Stimulated activated memory B cell treated with anti-CD40 and anti-IgM and Interleukin-4, amounts not matched to agents 10 μg/mL and 1 μg/mL and 100 μg/mL, for 72 hours (primary cell): Measurements from ENCODE around the gene TP63.
A peak's percentile ranks its signal among the peaks of the same experiment; 100 is the strongest.

Experiments
- ATAC-seq: fragments of 150-1000 bp; cut with Tn5 transposase; 2 replicates; pipeline ENCODE4 v1.10.0; 2021
- H3K27ac Mint-ChIP-seq: one replicate; pipeline ENCODE4 v1.8.0; 2022; ENCODE audit warnings: mild to moderate bottlenecking, mixed read lengths
- H3K27me3 Mint-ChIP-seq: one replicate; pipeline ENCODE4 v1.8.0; 2022; ENCODE audit warnings: mixed read lengths
- H3K36me3 Mint-ChIP-seq: one replicate; pipeline ENCODE4 v1.8.0; 2022; ENCODE audit warnings: mixed read lengths
- H3K4me1 Mint-ChIP-seq: one replicate; pipeline ENCODE4 v1.8.0; 2022; ENCODE audit warnings: mixed read lengths
- H3K4me3 Mint-ChIP-seq: one replicate; pipeline ENCODE4 v1.8.0; 2022; ENCODE audit warnings: mild to moderate bottlenecking, moderate library complexity, mixed read lengths
- H3K9me3 Mint-ChIP-seq: one replicate; pipeline ENCODE4 v1.8.0; 2022; ENCODE audit warnings: mixed read lengths

The TP63 gene

DNA sequence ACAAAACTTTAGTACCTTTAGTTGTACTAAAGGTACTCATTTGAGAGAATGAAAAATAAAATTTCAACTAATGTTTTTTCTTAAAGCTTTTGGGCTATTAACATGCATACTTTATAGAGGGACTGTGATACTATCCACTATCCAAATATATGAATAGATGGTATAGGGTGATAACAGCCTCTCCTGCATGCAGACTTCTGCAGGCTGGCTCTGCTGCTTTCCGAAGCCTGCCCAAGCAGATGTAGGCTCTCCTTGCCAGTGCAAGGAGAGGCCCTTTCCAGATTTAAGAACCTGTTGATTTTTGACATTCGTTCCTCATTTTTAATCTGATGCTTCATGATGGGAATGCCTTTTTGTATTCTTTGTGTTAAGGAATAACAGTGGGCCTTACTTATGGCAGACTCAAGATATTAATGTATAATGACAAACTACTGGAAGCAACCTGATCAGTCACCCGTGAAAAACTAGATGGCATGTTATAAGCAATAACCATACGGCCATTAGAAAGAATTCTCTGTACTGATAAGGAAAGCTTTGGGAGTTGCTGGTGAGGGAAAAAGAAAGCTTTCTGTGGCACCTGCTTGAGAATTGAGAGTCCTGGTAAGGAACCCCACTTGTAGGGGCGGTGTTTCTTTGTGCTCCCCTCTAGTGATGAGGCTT is 181.7 kb downstream of the TP63 start:
- Mint-ChIP-seq H3K4me3 (no peak overlapping the region), H3K27me3 (no peaks in the 10 kb centered on the region), H3K27ac (no peak overlapping the region), H3K36me3 (no peaks in the 10 kb centered on the region), H3K9me3 (no peaks in the 10 kb centered on the region), H3K4me1 (no peaks in the 10 kb centered on the region)
- ATAC-seq = no peak

GRCh38 chr3:189813647-189814240 is 182.6 kb downstream of the TP63 start:
- Mint-ChIP-seq H3K36me3 (no peaks in the 10 kb centered on the region), H3K27ac (no peak overlapping the region), H3K4me3 (no peak overlapping the region), H3K9me3 (no peaks in the 10 kb centered on the region), H3K27me3 (no peaks in the 10 kb centered on the region), H3K4me1 (no peaks in the 10 kb centered on the region)
- ATAC-seq = no peak

GRCh38 chr3:189820365-189820720 is 189.2 kb downstream of the TP63 start:
- Mint-ChIP-seq H3K27me3 (no peaks in the 10 kb centered on the region), H3K36me3 (no peaks in the 10 kb centered on the region), H3K27ac (no peak overlapping the region), H3K4me1 (no peaks in the 10 kb centered on the region), H3K9me3 (no peaks in the 10 kb centered on the region), H3K4me3 (no peak overlapping the region)
- ATAC-seq = no peak

GRCh38 chr3:189821262-189821661 is 190.1 kb downstream of the TP63 start:
- Mint-ChIP-seq H3K9me3 (no peaks in the 10 kb centered on the region), H3K4me3 (no peak overlapping the region), H3K4me1 (no peaks in the 10 kb centered on the region), H3K36me3 (no peaks in the 10 kb centered on the region), H3K27me3 (no peaks in the 10 kb centered on the region), H3K27ac (no peak overlapping the region)
- ATAC-seq = no peak

DNA sequence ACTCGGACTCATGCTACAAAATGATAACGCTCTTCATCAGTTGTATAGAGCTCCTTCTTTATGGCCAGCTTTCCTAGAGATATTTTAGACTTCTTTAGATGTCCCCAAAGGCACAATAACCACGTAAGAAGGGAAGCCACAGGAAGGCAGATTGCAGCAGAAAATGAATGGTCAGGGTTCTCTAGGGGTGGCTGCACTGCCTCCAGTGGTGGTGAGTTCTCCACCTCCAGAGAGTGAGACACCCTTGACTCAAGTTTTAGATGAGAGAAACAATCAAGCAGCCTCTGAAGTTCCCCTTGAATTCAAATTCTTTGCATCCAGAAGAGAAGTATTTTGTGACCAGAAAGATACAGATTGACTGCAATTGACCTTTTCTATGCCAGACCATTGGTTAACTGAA is 191.5 kb downstream of the TP63 start:
- no peaks in the 10 kb centered on the region for H3K36me3 Mint-ChIP-seq
- no peak overlapping the region for H3K27ac Mint-ChIP-seq
- ATAC-seq = no peak
- H3K27me3 Mint-ChIP-seq = no peaks in the 10 kb centered on the region
- no peaks in the 10 kb centered on the region for H3K9me3 Mint-ChIP-seq
- H3K4me1 Mint-ChIP-seq = no peaks in the 10 kb centered on the region
- no peak overlapping the region for H3K4me3 Mint-ChIP-seq

DNA sequence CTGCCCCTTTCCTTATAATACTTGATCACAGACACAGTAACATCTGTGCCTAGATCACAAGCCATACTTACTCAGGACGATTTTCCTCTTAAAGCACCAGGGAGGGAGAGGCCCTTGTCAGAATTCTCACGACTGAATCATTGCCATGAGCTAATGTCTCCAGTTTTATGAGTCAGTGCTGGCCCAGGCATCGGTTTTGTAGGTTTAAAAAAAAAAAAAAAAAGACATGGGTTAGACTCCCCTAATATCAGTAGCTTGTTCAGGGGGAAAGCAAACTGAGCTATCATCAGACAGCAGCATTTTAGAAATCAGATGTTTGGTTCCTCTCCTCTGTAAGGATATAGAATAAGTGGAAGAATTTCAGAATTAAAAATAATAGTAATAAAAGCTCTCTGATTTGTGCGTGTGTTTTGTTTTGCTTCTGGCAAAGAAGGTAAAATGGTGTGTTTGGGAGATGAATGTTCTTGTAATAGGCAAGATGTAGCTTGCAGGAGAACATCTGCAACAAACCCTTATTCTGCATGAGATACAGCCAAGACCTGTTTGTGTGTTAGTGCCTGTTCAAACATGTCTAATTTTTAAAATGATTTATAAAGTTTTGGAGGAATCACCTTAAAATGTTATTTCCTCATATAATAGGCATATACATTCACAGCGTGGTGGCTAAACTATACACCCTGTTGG is 193.6 kb downstream of the TP63 start:
- Mint-ChIP-seq H3K4me1 (no peaks in the 10 kb centered on the region), H3K36me3 (no peaks in the 10 kb centered on the region), H3K27ac (no peak overlapping the region), H3K9me3 (no peaks in the 10 kb centered on the region), H3K4me3 (no peak overlapping the region), H3K27me3 (no peaks in the 10 kb centered on the region)
- no peak for ATAC-seq

DNA sequence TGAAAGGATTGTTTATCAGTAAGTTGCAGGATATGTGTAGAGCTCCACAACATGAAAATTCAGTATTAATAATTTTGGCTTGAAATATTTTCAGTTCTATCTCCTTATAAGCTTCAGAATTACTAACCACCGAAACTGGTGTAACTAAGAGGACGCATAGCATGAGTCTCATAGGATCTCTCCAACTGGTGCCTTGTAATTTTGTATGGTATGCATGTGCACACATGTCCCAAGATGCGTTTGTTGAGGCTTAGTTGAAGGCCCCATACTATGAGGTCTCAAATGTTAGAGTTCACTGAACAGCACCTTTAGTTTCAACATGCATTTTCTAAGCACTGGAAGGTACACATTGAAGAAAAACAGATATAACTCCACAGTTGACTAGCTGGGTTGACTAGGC is 195.4 kb downstream of the TP63 start:
- H3K27ac Mint-ChIP-seq = no peak overlapping the region
- no peaks in the 10 kb centered on the region for H3K9me3 Mint-ChIP-seq
- no peaks in the 10 kb centered on the region for H3K4me1 Mint-ChIP-seq
- no peak overlapping the region for H3K4me3 Mint-ChIP-seq
- no peak for ATAC-seq
- H3K36me3 Mint-ChIP-seq = no peaks in the 10 kb centered on the region
- H3K27me3 Mint-ChIP-seq = no peaks in the 10 kb centered on the region

DNA sequence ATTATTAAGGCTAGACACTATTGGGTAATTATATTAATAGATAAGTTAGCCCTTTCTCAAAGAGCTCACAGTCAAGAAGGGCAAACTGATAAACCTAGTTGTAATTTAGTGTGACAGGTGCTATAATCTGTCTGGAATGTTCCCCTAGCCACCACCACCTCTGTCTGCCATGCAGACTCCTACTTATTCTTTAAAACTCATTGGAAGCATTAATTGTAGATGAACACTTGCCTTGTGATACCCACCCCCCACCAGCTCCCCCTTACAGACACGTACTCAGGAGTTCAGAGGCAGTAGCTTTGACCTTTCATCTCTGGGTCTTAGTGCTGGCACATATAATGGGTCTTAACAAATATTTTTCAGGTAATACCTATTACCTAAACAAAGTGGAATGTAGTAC is 195.9 kb downstream of the TP63 start:
- Mint-ChIP-seq H3K36me3 (no peaks in the 10 kb centered on the region), H3K4me1 (no peaks in the 10 kb centered on the region), H3K4me3 (no peak overlapping the region), H3K27ac (no peak overlapping the region), H3K27me3 (no peaks in the 10 kb centered on the region), H3K9me3 (no peaks in the 10 kb centered on the region)
- ATAC-seq = no peak

DNA sequence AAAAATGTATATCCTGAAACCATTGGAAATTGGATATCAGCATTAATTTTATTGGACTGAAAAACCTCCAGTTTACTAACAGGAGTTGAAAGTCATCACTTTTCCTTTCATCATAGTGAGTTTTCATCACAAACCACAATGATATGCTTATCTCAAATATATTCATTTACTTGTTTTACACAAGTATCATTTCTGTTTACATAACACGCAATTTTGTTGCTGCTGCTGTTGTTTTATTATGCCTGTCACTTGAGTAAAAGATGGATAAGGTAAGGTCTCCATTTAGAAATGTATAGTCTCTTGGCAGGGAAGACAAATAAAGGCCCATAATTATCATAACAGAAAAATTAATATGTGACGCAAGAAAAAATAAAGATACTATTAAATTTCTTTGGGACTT is 199.2 kb downstream of the TP63 start:
- Mint-ChIP-seq H3K27me3 (no peaks in the 10 kb centered on the region), H3K4me1 (no peaks in the 10 kb centered on the region), H3K27ac (no peak overlapping the region), H3K9me3 (no peaks in the 10 kb centered on the region), H3K36me3 (no peaks in the 10 kb centered on the region), H3K4me3 (no peak overlapping the region)
- no peak for ATAC-seq

DNA sequence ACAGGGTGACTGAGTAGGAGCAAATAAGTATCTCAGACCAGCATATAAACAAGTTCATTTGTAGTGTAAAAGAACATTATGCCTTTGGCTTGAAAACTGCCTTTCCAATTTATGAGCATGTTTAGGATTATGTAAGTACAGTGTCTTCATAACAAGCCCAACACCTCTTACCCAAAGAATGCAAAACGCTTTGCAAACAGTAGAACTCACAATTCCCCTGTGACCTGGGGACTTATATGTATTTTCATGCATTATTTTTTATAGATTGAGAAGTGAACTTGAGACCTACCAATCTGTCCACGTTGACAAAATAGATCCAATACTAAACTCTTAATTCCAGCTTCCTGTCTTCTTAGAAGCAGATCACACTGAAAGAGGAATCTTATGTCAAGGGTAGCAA is 202.1 kb downstream of the TP63 start:
- H3K4me3 Mint-ChIP-seq = no peak overlapping the region
- H3K27me3 Mint-ChIP-seq = no peaks in the 10 kb centered on the region
- no peaks in the 10 kb centered on the region for H3K9me3 Mint-ChIP-seq

GRCh38 chr3:189833996-189834395 is 202.8 kb downstream of the TP63 start:
- Mint-ChIP-seq H3K4me3 (no peak overlapping the region), H3K9me3 (no peaks in the 10 kb centered on the region), H3K36me3 (no peaks in the 10 kb centered on the region), H3K4me1 (no peaks in the 10 kb centered on the region), H3K27me3 (no peaks in the 10 kb centered on the region), H3K27ac (no peak overlapping the region)
- ATAC-seq = no peak

More for the DNA sequence above, 202.1 kb downstream of the TP63 start:
- Mint-ChIP-seq H3K36me3 (no peaks in the 10 kb centered on the region), H3K27ac (no peak overlapping the region), H3K4me1 (no peaks in the 10 kb centered on the region)
- ATAC-seq = no peak

DNA sequence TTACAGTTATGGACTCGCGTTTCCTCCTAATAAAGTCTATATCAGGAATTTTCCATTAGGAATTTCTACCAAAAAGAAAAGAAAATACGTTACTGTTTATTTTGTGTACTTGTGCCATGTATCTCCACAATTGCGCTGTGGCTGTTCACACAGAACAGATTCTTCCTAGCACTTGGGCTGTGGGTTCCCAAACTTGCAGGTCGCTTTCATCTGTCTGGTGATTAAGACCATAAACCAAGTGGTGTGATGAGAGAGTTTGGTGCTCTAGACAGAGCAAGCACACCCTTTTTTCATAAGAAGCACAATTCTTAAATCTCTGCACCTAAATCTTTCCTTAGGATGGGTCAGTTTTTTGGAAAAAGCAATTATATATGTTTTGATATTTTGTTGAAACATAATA is 203.3 kb downstream of the TP63 start:
- H3K4me3 Mint-ChIP-seq = no peak overlapping the region
- no peak overlapping the region for H3K27ac Mint-ChIP-seq
- no peaks in the 10 kb centered on the region for H3K27me3 Mint-ChIP-seq
- no peaks in the 10 kb centered on the region for H3K4me1 Mint-ChIP-seq
- H3K9me3 Mint-ChIP-seq = no peaks in the 10 kb centered on the region
- no peaks in the 10 kb centered on the region for H3K36me3 Mint-ChIP-seq
- ATAC-seq = no peak

- Mint-ChIP-seq H3K4me1 (no peaks in the 10 kb centered on the region), H3K27ac (no peak overlapping the region), H3K4me3 (no peak overlapping the region), H3K9me3 (no peaks in the 10 kb centered on the region), H3K36me3 (no peaks in the 10 kb centered on the region), H3K27me3 (no peaks in the 10 kb centered on the region)
- ATAC-seq = no peak
These were observed 205.6 kb downstream of the TP63 start for GRCh38 chr3:189836795-189837194.

- no peak for ATAC-seq
- no peaks in the 10 kb centered on the region for H3K9me3 Mint-ChIP-seq
- no peaks in the 10 kb centered on the region for H3K4me1 Mint-ChIP-seq
- H3K36me3 Mint-ChIP-seq = no peaks in the 10 kb centered on the region
- H3K27me3 Mint-ChIP-seq = no peaks in the 10 kb centered on the region
- H3K27ac Mint-ChIP-seq = no peak overlapping the region
- no peak overlapping the region for H3K4me3 Mint-ChIP-seq
These were observed 207.1 kb downstream of the TP63 start for GRCh38 chr3:189838291-189838690.

DNA sequence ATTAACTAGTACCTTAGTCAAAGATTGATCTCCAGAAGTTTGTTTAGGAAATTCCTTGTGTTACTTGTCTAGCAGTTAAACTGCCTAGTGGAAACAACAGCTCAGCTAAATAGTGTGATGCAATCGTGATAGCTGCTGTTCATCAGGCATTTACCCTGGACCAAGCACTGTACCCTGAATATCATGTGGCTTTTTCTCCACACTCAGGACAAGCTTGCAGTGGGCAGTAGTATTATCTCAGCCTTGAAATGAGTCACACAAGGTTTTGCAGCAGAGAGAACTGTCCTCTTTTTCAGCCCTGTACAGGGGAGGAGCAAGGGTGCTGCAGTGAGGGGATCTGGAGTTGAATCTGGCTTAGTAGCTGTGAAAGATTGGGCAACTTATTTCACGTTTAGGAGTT is 208.4 kb downstream of the TP63 start:
- H3K9me3 Mint-ChIP-seq = no peaks in the 10 kb centered on the region
- no peaks in the 10 kb centered on the region for H3K27me3 Mint-ChIP-seq
- no peak overlapping the region for H3K4me3 Mint-ChIP-seq
- H3K27ac Mint-ChIP-seq = no peak overlapping the region
- H3K4me1 Mint-ChIP-seq = no peaks in the 10 kb centered on the region
- no peak for ATAC-seq
- no peaks in the 10 kb centered on the region for H3K36me3 Mint-ChIP-seq

- Mint-ChIP-seq H3K4me3 (no peak overlapping the region), H3K9me3 (no peaks in the 10 kb centered on the region), H3K36me3 (no peaks in the 10 kb centered on the region), H3K27ac (no peak overlapping the region), H3K27me3 (no peaks in the 10 kb centered on the region), H3K4me1 (no peaks in the 10 kb centered on the region)
- peak; percentile 5 for ATAC-seq
These were observed 210.4 kb downstream of the TP63 start for GRCh38 chr3:189841473-189842205.
